HG03520 (cell line): ENCODE measurements around the gene THAP5.
"Not testable (repeated sequence)": the region's sequence is repeated elsewhere in the genome, so short reads cannot be mapped to it uniquely, and the experiment has no call there.

ENCODE experiments used
- ATAC-seq: cut with Tn5 transposase; IDR thresholded peaks from one replicate; pipeline ENCODE4 v1.9.1; 2021; ENCODE audit warnings: mild to moderate bottlenecking, moderate library complexity; ENCODE audit not compliant: unreplicated experiment

Gene THAP5

GRCh38 chr7:108585843-108586242, 16.3 kb upstream of the THAP5 start:
- ATAC-seq, result no peak

- no peak for ATAC-seq
Observed at GRCh38 chr7:108584211-108584610, 14.7 kb upstream of the THAP5 start.

GRCh38 chr7:108581655-108582491, 12.4 kb upstream of the THAP5 start:
- no peak for ATAC-seq

GRCh38 chr7:108580298-108580697, 10.8 kb upstream of the THAP5 start:
- no peak for ATAC-seq

- no peak for ATAC-seq
Observed at GRCh38 chr7:108578937-108579336, 9.4 kb upstream of the THAP5 start.

- ATAC-seq, result no peak
Observed at GRCh38 chr7:108576116-108576515, 6.6 kb upstream of the THAP5 start.

GRCh38 chr7:108575156-108575555, 5.7 kb upstream of the THAP5 start:
- ATAC-seq, result no peak

GRCh38 chr7:108572480-108572879, 3.0 kb upstream of the THAP5 start:
- ATAC-seq, result no peak

GRCh38 chr7:108570146-108570755, 745 bp upstream of the THAP5 start:
- peak; percentile 21 for ATAC-seq

GRCh38 chr7:108568801-108569380, 615 bp downstream of the THAP5 start:
- ATAC-seq, result no peak

GRCh38 chr7:108565987-108566386, 3.5 kb downstream of the THAP5 start:
- ATAC-seq, result no peak

- no peak for ATAC-seq
Observed at GRCh38 chr7:108561047-108561619, 8.4 kb downstream of the THAP5 start.

GRCh38 chr7:108559253-108559652, 10.3 kb downstream of the THAP5 start:
- no peak for ATAC-seq

- ATAC-seq, result no peak
Observed at GRCh38 chr7:108557617-108558016, 11.9 kb downstream of the THAP5 start.

- no peak for ATAC-seq
Observed at GRCh38 chr7:108557191-108557590, 12.3 kb downstream of the THAP5 start.

- not testable (repeated sequence) for ATAC-seq
Observed at GRCh38 chr7:108556665-108557064, 12.8 kb downstream of the THAP5 start.

GRCh38 chr7:108548141-108548896, 21.2 kb downstream of the THAP5 start:
- not testable (repeated sequence) for ATAC-seq

- no peak for ATAC-seq
Observed at GRCh38 chr7:108541478-108541877, 28.0 kb downstream of the THAP5 start.

GRCh38 chr7:108538685-108539084, 30.8 kb downstream of the THAP5 start:
- ATAC-seq, result not testable (repeated sequence)

GRCh38 chr7:108538236-108538635, 31.3 kb downstream of the THAP5 start:
- ATAC-seq, result not testable (repeated sequence)

- no peak for ATAC-seq
Observed at GRCh38 chr7:108537229-108537628, 32.3 kb downstream of the THAP5 start.
